BLaER1 (cell line): Measurements from ENCODE around the gene CENPA.
"Not testable (repeated sequence)": the region's sequence is repeated elsewhere in the genome, so short reads cannot be mapped to it uniquely, and the experiment has no call there.

ENCODE experiments used
- H3K27ac ChIP-seq: shearing (Covaris generic); formaldehyde crosslinking; 2 replicates; pipeline ENCODE4 v1.8.1; 2022
- H3K27me3 ChIP-seq: shearing (Covaris generic); formaldehyde crosslinking; 2 replicates; pipeline ENCODE4 v1.8.1; 2022
- H3K36me3 ChIP-seq: shearing (Covaris generic); formaldehyde crosslinking; 2 replicates; pipeline ENCODE4 v1.8.1; 2022
- H3K4me1 ChIP-seq: shearing (Covaris generic); formaldehyde crosslinking; 2 replicates; pipeline ENCODE4 v1.8.1; 2022
- H3K4me2 ChIP-seq: shearing (Covaris generic); formaldehyde crosslinking; 2 replicates; pipeline ENCODE4 v1.8.1; 2022
- H3K4me3 ChIP-seq: shearing (Covaris generic); formaldehyde crosslinking; 2 replicates; pipeline ENCODE4 v1.8.1; 2022
- H3K9ac ChIP-seq: shearing (Covaris generic); formaldehyde crosslinking; 2 replicates; pipeline ENCODE4 v1.8.1; 2022
- H3K9me3 ChIP-seq: shearing (Covaris generic); formaldehyde crosslinking; 2 replicates; pipeline ENCODE4 v1.8.1; 2022
- H4K20me1 ChIP-seq: shearing (Covaris generic); formaldehyde crosslinking; 2 replicates; pipeline ENCODE4 v1.8.1; 2022
- Cebpa-rat ChIP-seq: shearing (Covaris generic); IDR thresholded peaks from 2 replicates; pipeline ENCODE4 v1.8.1; 2022

The CENPA gene

DNA sequence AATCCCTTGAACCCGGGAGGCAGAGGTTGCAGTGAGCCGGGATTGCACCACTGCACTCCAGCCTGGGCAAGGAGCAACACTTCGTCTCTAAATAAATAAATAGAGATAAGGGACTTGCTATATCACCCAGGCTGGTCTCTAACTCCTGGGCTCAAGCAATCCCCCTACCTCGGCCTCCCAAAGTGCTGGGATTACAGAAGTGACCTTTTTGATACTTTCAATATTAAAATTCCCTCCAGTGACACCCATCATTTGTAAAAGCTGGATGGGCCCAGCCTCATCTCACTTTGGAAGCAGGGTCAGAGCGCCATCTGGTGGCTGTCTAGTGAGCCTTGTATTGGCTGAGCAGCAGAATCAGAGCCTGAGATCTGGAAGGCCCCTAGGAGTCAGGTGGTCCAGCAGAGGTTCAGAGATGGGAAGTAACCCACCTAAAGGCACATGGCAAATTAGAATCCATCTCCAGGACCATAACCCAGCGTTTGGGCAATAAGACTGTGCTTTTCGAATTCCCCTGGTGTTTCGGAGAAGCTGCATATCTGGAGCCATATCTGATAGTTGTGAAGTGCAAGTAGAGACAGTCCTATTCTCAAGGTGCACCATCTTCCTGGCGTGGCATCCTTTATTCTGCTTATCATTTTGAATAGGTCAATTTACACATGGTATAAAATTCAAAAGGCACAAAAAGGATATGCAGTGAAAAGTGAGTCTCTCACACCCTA, 40.1 kb upstream of the CENPA start:
- Histone ChIP-seq H3K4me3 (no peak overlapping the region), H3K27ac (no peak overlapping the region), H3K36me3 (no peaks in the 10 kb centered on the region), H3K27me3 (no peaks in the 10 kb centered on the region), H3K9ac (no peak overlapping the region), H3K9me3 (no peaks in the 10 kb centered on the region), H3K4me1 (peaks cover 41% of the 10 kb centered on the region), H4K20me1 (0 out of 2 replicates have a peak, but pooled peaks cover 8% of the 10 kb centered on the region), H3K4me2 (no peak overlapping the region)
- no peak for TF ChIP-seq Cebpa-rat

DNA sequence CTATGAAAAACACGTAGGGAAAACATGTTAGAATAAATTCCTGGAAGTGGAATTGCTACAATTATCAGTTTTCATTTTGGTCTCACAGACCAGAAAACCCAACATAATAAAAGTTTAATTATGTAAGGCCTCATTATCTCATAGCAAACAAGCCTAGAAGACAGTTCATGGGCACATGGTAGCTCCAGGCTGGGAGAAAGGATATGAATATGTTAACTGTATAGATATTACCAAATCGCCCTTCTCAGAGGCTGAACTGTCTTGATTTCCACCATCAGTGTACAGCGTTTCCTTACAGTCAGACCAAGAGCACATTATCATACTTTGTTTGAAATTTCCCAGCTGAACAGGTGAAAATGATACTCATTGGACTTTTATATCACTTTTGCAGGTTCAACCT, 38.9 kb upstream of the CENPA start:
- Histone ChIP-seq H3K27ac (no peak overlapping the region), H3K9me3 (no peaks in the 10 kb centered on the region), H3K4me2 (no peak overlapping the region), H3K4me1 (peaks cover 41% of the 10 kb centered on the region), H3K9ac (no peak overlapping the region), H3K27me3 (no peaks in the 10 kb centered on the region), H3K36me3 (no peaks in the 10 kb centered on the region), H3K4me3 (no peak overlapping the region), H4K20me1 (no peaks in the 10 kb centered on the region)
- no peak for TF ChIP-seq Cebpa-rat

DNA sequence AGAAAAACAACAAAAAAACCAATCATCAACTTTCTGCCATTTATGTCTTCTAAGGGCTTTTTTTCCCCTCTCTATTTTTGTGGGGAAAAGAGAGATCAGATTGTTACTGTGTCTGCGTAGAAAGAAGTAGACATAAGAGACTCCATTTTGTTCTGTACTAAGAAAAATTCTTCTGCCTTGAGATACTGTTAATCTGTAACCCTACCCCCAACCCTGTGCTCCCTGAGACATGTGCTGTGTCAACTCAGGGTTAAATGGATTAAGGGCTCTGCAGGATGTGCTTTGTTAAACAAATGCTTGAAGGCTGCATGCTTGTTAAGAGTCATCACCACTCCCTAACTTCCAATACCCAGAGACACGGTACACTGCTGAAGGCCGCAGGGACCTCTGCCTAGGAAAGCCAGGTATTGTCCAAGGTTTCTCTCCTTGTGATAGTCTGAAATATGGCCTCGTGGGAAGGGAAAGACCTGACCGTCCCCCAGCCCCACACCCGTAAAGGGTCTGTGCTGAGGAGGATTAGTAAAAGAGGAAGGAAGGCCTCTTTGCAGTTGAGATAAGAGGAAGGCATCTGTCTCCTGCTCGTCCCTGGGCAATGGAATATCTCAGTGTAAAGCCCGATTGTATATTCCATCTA, 36.0 kb upstream of the CENPA start:
- not testable (repeated sequence) for H3K9me3 ChIP-seq, H3K36me3 ChIP-seq, H3K4me3 ChIP-seq, H4K20me1 ChIP-seq, H3K27ac ChIP-seq, H3K27me3 ChIP-seq, H3K9ac ChIP-seq
- peaks cover 53% of the 10 kb centered on the region for H3K4me1 ChIP-seq
- H3K4me2 ChIP-seq, result peak overlapping the region; percentile 30; the same call in 1 of the 2 replicates

DNA sequence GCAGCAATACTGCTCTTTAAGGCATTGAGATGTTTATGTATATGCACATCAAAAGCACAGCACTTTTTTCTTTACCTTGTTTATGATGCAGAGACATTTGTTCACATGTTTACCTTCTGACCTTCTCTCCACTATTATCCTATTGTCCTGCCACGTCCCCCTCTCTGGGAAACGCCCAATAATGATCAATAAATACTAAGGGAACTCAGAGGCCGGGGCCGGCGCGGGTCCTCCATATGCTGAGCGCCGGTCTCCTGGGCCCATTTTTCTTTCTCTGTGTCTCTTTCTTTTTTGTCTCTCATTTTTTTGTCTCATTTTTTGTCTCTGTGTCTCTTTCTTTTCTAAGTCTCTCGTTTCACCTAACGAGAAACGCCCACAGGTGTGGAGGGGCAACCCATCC, 35.4 kb upstream of the CENPA start:
- not testable (repeated sequence) for H3K27ac ChIP-seq
- Histone ChIP-seq H3K4me1 (peaks cover 59% of the 10 kb centered on the region), H3K4me2 (peak overlapping the region; percentile 30; the same call in 1 of the 2 replicates)

DNA sequence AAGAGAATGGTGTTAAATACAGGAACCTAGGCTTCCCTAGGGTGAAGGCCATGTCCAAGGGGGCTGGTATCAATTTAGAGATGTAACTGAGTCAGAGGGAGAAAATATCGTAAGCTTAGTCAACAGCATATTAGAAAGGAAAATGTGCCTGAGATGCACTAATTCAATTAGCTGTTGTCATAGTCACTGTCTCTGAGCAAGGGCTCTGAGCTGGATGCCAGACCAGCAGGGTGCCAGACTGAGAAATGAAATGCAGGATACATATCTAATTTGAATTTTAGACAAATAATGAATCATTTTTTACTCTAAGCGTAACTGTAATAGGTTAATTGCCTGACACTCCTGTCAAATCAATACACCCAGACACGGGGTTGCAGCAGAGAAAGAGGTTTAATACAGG, 33.2 kb upstream of the CENPA start:
- H3K9me3 ChIP-seq, result no peaks in the 10 kb centered on the region
- peak overlapping the region; percentile 34 for H3K4me2 ChIP-seq
- no peak overlapping the region for H3K4me3 ChIP-seq
- H3K36me3 ChIP-seq, result no peaks in the 10 kb centered on the region
- H4K20me1 ChIP-seq, result no peaks in the 10 kb centered on the region
- no peaks in the 10 kb centered on the region for H3K27me3 ChIP-seq
- no peak for TF ChIP-seq Cebpa-rat
- no peak overlapping the region for H3K27ac ChIP-seq
- peaks cover 63% of the 10 kb centered on the region for H3K4me1 ChIP-seq
- H3K9ac ChIP-seq, result no peak overlapping the region

More for the DNA sequence above, 35.4 kb upstream of the CENPA start:
- not testable (repeated sequence) for H3K4me3 ChIP-seq, H3K27me3 ChIP-seq, H4K20me1 ChIP-seq, H3K36me3 ChIP-seq, H3K9ac ChIP-seq, H3K9me3 ChIP-seq

DNA sequence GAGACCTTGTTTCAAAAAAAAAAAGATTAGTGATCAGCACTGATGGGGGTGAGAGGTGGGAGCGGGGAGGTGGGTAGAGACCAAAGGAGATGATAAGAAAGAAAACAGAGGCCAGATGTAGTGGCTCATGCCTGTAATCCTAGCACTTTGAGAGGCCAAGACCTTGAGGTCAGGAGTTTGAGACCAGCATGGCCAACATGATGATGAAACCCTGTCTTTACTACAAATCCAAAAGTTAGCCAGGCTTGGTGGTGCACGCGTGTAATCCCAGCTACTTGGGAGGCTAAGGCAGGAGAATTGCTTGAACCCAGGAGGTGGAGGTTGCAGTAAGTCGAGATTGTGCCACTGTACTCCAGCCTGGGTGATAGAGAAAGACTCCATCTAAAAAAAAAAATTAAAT, 31.3 kb upstream of the CENPA start:
- no peaks in the 10 kb centered on the region for H3K36me3 ChIP-seq
- no peak for TF ChIP-seq Cebpa-rat
- no peaks in the 10 kb centered on the region for H3K27me3 ChIP-seq
- H3K9me3 ChIP-seq, result no peaks in the 10 kb centered on the region
- peak overlapping the region; percentile 57 for H3K4me2 ChIP-seq
- H4K20me1 ChIP-seq, result no peaks in the 10 kb centered on the region
- H3K27ac ChIP-seq, result no peak overlapping the region
- no peak overlapping the region for H3K4me3 ChIP-seq
- peaks cover 75% of the 10 kb centered on the region for H3K4me1 ChIP-seq
- H3K9ac ChIP-seq, result no peak overlapping the region

DNA sequence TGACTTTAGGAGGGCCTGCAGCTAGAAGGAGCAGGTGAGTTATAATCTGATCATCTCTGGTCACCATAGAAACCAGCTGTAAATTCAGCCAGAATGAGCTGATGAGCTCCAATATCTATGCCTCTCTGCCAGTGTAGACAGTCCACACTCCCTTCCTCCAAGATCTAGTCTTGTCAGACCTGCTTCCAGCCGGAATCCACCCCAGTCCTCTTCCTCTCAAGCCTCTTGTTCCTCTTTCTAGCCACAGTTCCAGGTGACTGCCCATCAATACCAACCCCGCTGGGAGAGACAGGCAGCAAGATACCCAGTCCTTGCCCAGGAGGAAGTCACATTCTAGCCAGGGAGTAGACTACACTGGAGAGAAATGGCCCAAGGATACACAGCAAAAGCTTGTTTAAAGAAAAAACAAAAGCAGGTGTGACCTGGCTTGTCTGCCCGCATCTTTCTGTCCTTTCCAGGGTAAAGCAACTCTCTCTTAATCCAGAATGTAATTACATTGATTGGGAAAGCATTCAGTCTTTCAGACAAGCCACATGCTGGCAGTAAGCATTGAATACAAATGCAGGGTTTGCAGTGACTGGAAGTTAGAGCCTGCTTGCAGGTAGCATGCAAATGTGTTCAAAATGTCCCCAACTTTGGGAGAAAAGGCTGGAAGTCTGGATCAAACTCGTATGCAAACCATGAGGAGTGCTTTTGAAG, 30.7 kb upstream of the CENPA start:
- H3K4me1 ChIP-seq, result peaks cover 69% of the 10 kb centered on the region
- H4K20me1 ChIP-seq, result no peaks in the 10 kb centered on the region
- TF ChIP-seq Cebpa-rat, result no peak
- H3K9me3 ChIP-seq, result no peaks in the 10 kb centered on the region
- H3K27ac ChIP-seq, result no peak overlapping the region
- no peak overlapping the region for H3K4me3 ChIP-seq
- H3K36me3 ChIP-seq, result no peaks in the 10 kb centered on the region
- H3K4me2 ChIP-seq, result peak overlapping the region; percentile 57
- H3K9ac ChIP-seq, result no peak overlapping the region
- H3K27me3 ChIP-seq, result no peaks in the 10 kb centered on the region

DNA sequence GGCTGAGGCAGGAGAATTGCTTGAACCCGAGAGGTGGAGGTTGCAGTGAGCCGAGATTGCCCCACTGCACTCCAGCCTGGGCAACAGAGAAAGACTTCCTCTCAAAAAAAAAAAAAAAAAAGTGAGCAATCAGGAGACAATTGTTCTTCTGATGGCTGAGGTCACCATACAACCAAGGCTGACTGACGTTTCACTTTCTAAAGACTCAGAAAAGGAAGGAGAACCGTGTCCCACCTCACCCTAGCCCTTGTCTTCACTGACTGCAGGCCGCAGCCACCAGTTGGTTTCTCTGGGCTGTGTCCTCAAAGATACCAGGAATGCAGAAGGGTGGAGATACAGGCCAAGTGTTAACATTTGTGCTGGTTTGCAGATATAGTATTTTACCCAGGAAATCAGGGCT, 29.5 kb upstream of the CENPA start:
- no peaks in the 10 kb centered on the region for H3K27me3 ChIP-seq
- no peak overlapping the region for H3K4me2 ChIP-seq
- no peak overlapping the region for H3K27ac ChIP-seq
- H3K36me3 ChIP-seq, result no peaks in the 10 kb centered on the region
- H4K20me1 ChIP-seq, result no peaks in the 10 kb centered on the region
- H3K9ac ChIP-seq, result no peak overlapping the region
- TF ChIP-seq Cebpa-rat, result no peak
- no peaks in the 10 kb centered on the region for H3K9me3 ChIP-seq
- H3K4me3 ChIP-seq, result no peak overlapping the region
- peaks cover 57% of the 10 kb centered on the region for H3K4me1 ChIP-seq

DNA sequence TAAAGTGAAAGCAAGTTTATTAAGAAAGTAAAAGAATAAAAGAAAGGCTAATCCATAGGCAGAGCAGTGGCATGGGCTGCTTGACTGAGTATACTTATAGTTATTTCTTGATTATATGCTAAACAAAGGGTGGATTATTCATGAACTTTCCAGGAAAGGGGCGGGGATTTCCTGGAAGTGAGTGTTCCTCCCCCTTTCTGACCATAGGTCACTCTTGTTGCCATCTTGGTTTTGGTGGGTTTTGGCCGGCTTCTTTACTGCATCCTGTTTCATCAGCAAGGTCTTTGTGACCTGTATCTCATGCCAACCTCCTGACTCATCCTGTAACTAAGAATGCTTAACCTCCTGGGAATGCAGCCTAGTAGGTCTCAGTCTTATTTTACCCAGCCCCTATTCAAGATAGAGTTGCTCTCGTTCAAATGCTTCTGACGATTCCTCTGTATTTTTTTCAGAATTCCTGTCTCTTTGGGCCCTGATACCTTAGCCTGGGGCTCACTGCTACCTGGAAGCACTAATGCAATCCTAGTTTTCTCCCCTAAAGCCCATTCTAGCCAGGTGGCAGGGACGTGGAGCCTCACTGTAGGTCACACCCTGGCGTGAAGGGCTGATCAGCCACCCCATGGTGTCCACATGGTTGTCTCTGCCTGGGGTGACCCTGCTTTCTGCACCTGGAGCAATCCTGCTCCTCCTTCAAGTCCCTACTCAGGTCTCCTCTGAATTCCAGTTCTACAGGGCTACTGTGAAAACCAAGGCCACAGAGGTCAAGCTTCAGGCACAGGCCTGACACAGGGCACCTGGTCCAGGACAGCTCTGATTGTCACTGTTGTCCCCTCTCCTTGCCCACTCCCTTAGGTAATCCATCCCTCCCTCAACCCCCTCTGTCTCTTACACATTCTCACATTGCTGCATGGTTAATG, 27.7 kb upstream of the CENPA start:
- Histone ChIP-seq H3K27ac (no peak overlapping the region), H3K4me2 (peak overlapping the region; percentile 31), H4K20me1 (no peaks in the 10 kb centered on the region), H3K9me3 (no peaks in the 10 kb centered on the region), H3K27me3 (no peaks in the 10 kb centered on the region), H3K36me3 (no peaks in the 10 kb centered on the region), H3K4me3 (no peak overlapping the region), H3K4me1 (peaks cover 41% of the 10 kb centered on the region), H3K9ac (no peak overlapping the region)
- TF ChIP-seq Cebpa-rat, result no peak
